Choroid plexus epithelial cell (primary cell): Measurements from ENCODE around the gene CDHR5.

Experiments used
- DNase-seq: peaks from one replicate; pipeline ENCODE4 v3.0.0-alpha.2; 2010; ENCODE audit warnings: low read depth
- H3K4me3 ChIP-seq: 2 replicates; pipeline ENCODE4 v1.5.1; 2011; ENCODE audit warnings: low read depth, mild to moderate bottlenecking, control low read depth, low read length, moderate library complexity
- TF ChIP-seq, protein P1 (sequence below): conservative IDR thresholded peaks from 2 replicates; pipeline ENCODE4 v1.5.1; 2011; ENCODE audit warnings: low read depth, mild to moderate bottlenecking, control low read depth, inconsistent platforms, low read length, moderate library complexity

CDHR5 gene, protein sequence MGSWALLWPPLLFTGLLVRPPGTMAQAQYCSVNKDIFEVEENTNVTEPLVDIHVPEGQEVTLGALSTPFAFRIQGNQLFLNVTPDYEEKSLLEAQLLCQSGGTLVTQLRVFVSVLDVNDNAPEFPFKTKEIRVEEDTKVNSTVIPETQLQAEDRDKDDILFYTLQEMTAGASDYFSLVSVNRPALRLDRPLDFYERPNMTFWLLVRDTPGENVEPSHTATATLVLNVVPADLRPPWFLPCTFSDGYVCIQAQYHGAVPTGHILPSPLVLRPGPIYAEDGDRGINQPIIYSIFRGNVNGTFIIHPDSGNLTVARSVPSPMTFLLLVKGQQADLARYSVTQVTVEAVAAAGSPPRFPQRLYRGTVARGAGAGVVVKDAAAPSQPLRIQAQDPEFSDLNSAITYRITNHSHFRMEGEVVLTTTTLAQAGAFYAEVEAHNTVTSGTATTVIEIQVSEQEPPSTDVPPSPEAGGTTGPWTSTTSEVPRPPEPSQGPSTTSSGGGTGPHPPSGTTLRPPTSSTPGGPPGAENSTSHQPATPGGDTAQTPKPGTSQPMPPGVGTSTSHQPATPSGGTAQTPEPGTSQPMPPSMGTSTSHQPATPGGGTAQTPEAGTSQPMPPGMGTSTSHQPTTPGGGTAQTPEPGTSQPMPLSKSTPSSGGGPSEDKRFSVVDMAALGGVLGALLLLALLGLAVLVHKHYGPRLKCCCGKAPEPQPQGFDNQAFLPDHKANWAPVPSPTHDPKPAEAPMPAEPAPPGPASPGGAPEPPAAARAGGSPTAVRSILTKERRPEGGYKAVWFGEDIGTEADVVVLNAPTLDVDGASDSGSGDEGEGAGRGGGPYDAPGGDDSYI

DNA sequence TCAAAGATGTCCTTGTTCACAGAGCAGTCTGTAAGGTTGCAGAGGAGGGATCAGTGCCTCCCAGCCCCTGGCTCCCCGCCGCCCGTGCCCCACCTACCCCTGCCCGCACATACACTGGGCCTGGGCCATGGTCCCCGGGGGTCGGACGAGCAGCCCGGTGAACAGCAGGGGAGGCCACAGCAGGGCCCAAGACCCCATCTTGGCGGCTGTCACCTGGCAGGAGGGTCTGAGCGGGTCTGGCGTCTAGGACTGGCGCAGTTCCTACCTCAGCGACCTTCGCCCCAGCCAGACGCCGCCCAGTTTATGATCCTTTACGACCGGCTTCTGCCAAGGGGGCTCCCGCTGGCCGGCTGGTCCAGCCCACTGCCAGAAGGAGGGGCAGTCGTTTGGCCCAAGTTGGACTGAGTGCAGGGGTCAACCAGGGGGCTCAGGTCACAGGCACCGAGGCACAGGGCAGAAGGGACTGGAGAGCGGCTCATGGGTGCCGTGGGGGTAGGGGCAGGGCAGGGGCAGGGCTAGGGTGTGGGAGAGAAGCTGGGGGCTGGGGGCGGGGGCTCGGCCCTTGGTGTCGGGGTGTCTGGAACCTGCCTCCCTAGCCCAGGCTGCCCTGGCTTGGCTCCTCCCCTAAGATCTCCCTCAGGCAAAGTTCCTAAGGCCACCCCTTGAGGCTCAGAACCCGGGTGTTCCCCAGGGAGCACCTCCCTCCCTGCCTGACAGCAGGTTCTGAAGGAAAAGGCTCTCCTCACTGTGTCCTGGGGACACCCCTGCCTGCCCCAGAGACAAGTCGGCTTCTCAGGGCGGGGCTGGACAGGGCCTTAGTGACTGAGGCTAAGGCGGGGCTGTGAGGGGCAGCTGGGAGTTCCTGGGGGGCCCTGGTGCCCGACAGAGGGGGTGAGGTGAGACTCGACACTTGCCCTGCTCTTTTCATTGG, at the start of gene CDHR5:
TSS of gene CDHR5 (minus strand) at position 251 of the 931 bp plus-strand sequence. CDS start at position 198, 53 bp downstream.
- DNase-seq, result no peak
- H3K4me3 ChIP-seq, result no peak within 1 kb of the TSS
- TF ChIP-seq, protein P1, sequence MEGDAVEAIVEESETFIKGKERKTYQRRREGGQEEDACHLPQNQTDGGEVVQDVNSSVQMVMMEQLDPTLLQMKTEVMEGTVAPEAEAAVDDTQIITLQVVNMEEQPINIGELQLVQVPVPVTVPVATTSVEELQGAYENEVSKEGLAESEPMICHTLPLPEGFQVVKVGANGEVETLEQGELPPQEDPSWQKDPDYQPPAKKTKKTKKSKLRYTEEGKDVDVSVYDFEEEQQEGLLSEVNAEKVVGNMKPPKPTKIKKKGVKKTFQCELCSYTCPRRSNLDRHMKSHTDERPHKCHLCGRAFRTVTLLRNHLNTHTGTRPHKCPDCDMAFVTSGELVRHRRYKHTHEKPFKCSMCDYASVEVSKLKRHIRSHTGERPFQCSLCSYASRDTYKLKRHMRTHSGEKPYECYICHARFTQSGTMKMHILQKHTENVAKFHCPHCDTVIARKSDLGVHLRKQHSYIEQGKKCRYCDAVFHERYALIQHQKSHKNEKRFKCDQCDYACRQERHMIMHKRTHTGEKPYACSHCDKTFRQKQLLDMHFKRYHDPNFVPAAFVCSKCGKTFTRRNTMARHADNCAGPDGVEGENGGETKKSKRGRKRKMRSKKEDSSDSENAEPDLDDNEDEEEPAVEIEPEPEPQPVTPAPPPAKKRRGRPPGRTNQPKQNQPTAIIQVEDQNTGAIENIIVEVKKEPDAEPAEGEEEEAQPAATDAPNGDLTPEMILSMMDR, result no peak

DNA sequence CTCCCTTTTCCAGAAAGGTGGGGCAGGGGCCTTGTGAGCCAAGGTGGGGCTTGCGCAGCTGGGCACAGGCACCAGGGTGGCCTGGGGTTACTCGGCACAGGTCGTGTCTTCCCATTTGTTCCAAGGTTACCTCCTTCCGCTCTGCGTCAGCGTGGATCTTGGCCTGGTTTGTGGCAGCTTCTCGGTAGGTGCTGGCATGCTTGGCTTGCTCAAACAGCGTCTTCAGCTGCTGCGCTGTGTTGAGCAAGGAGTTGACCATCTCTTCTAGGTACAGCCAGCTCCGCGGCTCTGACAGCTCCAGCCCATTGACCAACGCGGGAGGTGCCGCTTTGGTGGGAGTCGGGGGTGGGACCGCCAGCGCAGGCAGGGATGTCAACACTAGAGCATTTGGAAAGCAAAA, 49.7 kb upstream of the CDHR5 start:
- no peak for DNase-seq
- H3K4me3 ChIP-seq, result no peak overlapping the region
- TF ChIP-seq, protein P1, result no peak

DNA sequence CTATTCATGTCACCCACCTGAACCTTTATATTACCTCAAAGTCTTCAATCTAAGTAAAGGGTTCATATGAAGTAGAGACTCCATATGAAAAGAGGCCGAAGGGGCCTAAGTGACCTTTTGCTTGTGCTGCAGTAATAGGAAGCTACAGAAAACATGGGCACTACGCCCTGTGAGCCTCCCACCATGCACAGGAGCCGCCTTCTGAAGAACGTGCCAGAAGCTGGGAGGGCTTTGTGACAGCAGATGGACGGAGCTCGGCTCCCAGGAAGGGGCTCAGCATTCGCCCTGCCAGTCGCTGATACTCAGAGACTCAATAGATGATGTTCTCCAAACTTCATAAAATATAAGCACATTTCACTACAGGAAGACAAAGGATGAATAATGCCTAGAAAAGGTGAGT, 49.1 kb upstream of the CDHR5 start:
- TF ChIP-seq, protein P1, result no peak
- no peak for DNase-seq
- no peak overlapping the region for H3K4me3 ChIP-seq

DNA sequence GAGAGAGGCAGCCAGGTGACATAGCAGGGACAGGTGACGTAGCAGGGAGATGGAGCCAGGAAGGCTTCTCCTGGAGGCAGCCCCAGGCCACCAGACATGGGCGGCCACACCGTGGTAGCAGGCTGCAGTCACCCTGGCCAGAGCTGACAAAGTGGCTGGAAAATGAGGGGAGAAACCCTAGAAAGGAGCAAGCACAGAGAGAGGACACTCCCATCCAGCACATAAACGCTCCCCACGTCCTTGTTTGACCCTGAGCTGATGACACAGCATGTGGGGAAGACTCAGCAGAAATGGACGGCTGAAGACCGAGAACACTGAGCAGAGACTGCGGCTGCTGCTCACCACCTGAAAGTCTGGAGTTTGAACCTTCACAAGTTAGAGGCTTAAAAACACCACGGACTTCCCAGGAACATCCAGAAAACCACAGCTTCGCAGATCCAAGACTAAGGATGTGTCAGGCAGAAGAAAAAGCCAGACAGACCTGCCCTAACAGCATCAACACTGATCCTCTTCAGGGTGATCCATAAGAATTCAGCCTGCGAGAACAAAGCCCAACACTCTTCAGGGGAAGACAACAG, 41.0 kb upstream of the CDHR5 start:
- TF ChIP-seq, protein P1, result no peak
- H3K4me3 ChIP-seq, result no peak overlapping the region
- DNase-seq, result peak; percentile 61

DNA sequence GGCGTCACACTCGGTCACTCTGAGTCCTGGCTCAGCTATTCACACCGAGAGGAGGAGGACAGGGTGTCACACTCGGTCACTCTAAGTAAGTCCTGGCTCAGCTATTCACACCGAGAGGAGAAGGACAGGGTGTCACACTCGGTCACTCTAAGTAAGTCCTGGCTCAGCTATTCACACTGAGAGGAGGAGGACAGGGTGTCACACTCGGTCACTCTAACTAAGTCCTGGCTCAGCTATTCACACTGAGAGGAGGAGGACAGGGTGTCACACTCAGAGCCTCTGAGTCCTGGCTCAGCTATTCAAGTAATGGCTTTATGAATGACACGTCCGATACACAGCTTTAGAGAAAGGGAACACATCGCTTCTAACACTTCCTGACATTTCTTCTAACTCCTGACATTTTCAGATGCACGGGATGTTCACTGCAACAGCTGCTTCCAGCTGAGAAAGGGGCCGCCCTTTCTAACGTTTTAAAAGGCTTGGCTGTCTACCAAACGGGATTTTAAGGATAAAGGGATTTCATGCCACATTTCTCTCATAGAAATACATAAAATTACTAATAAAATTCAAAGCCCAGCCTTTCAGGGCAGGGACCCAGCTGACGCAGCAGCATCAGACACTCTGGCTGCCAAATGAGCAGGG, 40.4 kb upstream of the CDHR5 start:
- TF ChIP-seq, protein P1, result no peak
- no peak overlapping the region for H3K4me3 ChIP-seq
- DNase-seq, result peak; percentile 16
